GM10847 (cell line): ENCODE measurements around the gene VILL.

Experiments
- POLR2A ChIP-seq: IDR thresholded peaks from 2 replicates; pipeline ENCODE4 v1.6.1; 2011; ENCODE audit not compliant: insufficient read length; ENCODE audit errors: extremely low read depth

VILL gene

GRCh38 chr3:38028621-38029361 is 38.2 kb downstream of the VILL start:
- no peak for TF ChIP-seq POLR2A

- no peak for TF ChIP-seq POLR2A
Observed at GRCh38 chr3:38029400-38030125, 39.0 kb downstream of the VILL start, which contains the start of gene PLCD1. PLCD1 (minus strand) TSS chr3:38029642; CDS start chr3:38029539, 103 bp downstream.

- TF ChIP-seq POLR2A, result no peak
Observed at GRCh38 chr3:38030126-38031021, 39.8 kb downstream of the VILL start.

DNA sequence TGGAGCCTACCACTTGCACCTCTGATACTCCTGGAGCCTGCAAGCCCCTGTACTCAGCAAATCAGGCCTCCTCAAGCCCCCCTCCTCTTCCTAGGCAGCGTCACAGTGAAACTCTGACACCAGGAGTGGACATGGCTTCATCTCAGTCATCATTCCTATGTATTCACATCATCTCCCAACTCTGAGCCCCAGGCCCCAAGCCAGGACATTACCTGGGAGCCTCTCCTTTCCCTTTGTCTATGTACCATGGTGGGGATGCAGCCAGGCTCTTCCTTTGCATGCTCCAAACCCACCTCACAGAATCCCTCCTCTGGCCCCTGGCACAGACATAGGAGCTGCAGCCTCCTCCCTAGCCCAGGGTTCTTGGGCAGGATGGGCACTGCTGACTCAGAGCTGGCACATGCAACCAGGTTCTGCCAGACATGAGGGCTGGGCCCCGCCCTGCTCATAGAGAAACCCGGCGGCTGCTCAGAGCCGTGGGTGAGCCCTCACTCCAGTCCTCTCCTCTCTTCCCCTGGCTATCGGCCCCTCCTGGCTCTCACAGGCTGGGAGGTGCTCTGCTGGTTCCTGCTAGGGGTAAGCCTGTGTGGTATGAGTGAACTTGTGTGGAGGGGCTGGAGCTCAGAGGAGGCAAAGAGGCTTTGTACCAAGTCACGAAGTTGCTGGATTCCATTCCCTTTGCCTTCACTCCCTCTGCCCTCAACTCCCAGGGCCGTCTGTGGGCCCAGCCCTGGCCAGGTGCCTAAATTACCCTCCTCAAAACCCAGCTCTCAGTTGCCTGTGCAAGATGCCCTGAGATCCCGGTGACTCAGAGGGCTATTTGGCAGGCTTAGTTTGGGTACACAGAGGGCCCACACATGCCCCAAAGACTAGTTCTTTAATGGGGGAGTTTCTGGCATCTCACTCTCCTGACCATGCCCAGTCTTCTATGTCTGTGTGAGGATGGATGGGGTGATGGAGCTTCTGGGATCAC is 40.7 kb downstream of the VILL start:
- TF ChIP-seq POLR2A, result no peak

DNA sequence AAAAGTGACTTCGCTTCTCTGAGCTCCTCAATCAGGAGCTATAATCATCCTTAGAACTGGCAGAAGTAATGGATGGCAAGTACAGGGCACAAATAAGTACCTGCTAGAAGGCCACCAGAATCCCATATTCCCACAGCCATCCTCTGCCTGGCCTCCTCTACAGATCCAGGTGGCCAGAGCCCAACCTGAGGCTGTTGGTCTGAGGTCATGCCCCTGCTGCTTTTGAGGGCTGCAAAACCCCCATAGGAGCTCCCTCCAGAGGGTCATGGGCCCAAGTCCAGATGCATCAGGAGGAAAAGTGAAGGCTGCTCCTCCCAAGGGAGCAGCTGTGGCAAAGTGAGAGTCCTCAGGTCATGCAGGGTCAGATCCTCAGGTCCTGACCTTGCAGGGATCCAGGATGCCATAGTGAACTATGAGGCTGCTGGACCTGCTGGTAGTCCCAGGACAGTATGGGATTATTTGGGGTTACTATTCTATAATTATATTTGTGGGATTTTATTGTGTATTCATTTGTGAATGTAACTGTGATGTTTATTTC is 41.8 kb downstream of the VILL start:
- TF ChIP-seq POLR2A, result no peak

DNA sequence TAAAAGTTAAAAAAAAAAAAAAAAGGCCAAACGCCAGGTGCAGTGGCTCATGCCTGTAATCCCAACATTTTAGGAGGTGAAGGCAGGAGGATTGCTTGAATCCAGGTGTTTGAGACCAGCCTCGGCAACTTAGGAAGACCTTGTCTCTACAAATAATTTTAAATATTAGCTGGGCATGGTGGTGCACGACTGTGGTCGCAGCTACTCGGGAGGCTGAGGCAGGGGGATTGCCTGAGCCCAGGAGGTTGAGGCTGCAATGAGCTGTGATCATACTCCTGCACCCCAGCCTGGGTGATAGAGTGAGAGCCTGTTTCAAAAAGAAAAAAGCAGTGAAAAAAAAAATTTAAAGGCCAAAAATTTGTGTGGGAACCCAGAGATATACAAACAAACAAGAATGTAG is 45.7 kb downstream of the VILL start:
- TF ChIP-seq POLR2A, result no peak

DNA sequence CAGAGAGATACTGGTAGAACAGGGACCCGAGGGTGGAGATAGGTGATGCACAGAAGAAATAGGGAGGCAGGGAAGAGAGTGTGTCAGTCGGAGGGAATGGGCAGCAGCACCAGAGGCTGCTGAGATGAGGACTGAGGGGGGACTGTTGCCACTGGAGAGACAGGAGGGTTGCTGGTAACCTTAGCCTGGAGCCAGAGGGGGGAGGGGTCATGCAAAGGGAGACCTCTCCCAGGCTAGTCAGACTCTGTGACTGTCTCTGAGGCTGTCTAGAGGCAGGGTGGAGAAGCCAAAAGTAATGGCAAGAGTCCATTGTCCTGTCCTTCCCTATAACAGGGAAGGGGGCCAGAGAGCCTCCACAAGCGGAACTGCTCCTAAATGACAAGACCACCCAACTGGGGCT is 46.3 kb downstream of the VILL start:
- no peak for TF ChIP-seq POLR2A

GRCh38 chr3:38038447-38038911 is 47.9 kb downstream of the VILL start:
- no peak for TF ChIP-seq POLR2A

- no peak for TF ChIP-seq POLR2A
Observed at GRCh38 chr3:38039101-38039898, 48.7 kb downstream of the VILL start, which contains the start of gene DLEC1. DLEC1 (plus strand) TSS chr3:38039208; CDS start chr3:38039226, 18 bp downstream.

DNA sequence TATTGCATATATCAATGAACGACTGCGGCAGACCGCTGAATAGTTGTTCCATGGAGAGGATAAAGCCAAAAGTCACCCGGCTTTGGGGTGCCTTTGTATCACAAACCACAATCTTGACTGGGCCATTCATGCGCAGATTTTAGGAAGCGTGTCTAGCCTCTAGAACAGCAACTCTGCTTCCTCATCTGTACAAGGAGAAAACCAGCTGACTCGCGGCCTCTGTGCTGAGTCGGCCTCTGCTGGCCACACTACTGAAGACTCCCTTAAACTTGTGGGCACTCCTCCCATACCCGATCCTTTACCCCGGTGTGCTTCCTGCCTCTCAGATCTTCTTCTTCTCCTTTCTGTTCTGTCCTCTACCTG is 49.3 kb downstream of the VILL start:
- no peak for TF ChIP-seq POLR2A

DNA sequence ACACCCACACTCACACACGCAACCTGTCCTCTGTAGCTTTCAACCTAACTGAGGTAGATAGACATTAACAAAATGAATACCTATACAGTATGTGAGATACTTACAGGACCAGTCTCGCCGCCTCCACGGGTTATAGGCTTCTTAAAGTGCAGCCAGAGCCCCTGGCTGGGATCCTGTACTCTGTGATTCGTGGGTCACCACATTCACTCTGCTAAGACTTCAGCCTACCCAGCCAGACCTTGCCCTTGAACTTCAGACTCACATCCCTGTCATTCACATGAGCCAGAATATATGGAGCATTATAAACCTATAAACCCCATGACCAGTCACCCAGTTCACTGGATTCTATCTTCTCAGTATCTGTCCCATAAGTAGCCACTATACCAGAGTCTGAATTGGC is 49.8 kb downstream of the VILL start:
- no peak for TF ChIP-seq POLR2A

- TF ChIP-seq POLR2A, result no peak
Observed at GRCh38 chr3:38043486-38043885, 52.9 kb downstream of the VILL start.

GRCh38 chr3:38046027-38046426 is 55.4 kb downstream of the VILL start:
- no peak for TF ChIP-seq POLR2A
